Caco-2 (cell line): ENCODE measurements around the gene COL8A2. TPM values are rescaled to one million over a fixed set of nuclear protein-coding genes. Genes with fewer than 3 reads are reported as not detected.

Experiments used
- BruUV-seq: library from RNA; stranded (reverse); fragments of 400-500 nt; replicated peaks from 2 replicates; lab custom pipeline; 2021; lab: Mats Ljungman, UMichigan
- CTCF ChIA-PET: fragments of 300-600 bp; sonication (Branson Sonifier 250); formaldehyde crosslinking; loops from one replicate; lab custom pipeline; 2022; ENCODE audit warnings: antibody characterized with exemption; lab: Charles Lee
- POLR2A ChIA-PET: fragments of 300-600 bp; sonication (Branson Sonifier 250); formaldehyde crosslinking; loops from one replicate; lab custom pipeline; 2022; ENCODE audit warnings: antibody characterized with exemption; lab: Charles Lee
- DNase-seq, 2 experiments: peaks; one replicate each; pipeline versions ENCODE4 v3.0.0 to v3.0.0-alpha.2; 2020 to 2022
- H3K27me3 ChIP-seq: replicated peaks from 2 replicates; pipeline ENCODE4 v1.6.0; 2011; ENCODE audit warnings: low read length; ENCODE audit not compliant: control insufficient read depth, insufficient read depth
- H3K36me3 ChIP-seq: 2 replicates; pipeline ENCODE4 v1.5.1; 2011; ENCODE audit warnings: low read length; ENCODE audit not compliant: control insufficient read depth, insufficient read depth
- H3K4me1 ChIP-seq: fragments of 250-450 bp; sonication (Bioruptor Pico); 2 replicates; pipeline ENCODE4 v1.5.1; 2020; ENCODE audit warnings: mild to moderate bottlenecking
- H3K4me3 ChIP-seq: 2 replicates; pipeline ENCODE4 v1.5.1; 2011; ENCODE audit warnings: low read depth, mild to moderate bottlenecking, control low read depth, low read length
- H3K9me3 ChIP-seq: fragments of 250-450 bp; sonication (Bioruptor Pico); 2 replicates; pipeline ENCODE4 v1.5.1; 2020; ENCODE audit warnings: mild to moderate bottlenecking, moderate library complexity
- H3K27ac Mint-ChIP-seq: one replicate; pipeline ENCODE4 v1.8.0; 2022; ENCODE audit warnings: mixed read lengths; ENCODE audit not compliant: unreplicated experiment
- H3K27me3 Mint-ChIP-seq: one replicate; pipeline ENCODE4 v1.8.0; 2022; ENCODE audit warnings: mixed read lengths; ENCODE audit not compliant: insufficient read depth, unreplicated experiment
- H3K36me3 Mint-ChIP-seq: one replicate; pipeline ENCODE4 v1.8.0; 2022; ENCODE audit warnings: mild to moderate bottlenecking, mixed read lengths; ENCODE audit not compliant: insufficient read depth, unreplicated experiment
- H3K4me1 Mint-ChIP-seq: one replicate; pipeline ENCODE4 v1.8.0; 2022; ENCODE audit warnings: low read depth, mixed read lengths; ENCODE audit not compliant: unreplicated experiment
- H3K4me3 Mint-ChIP-seq: one replicate; pipeline ENCODE4 v1.8.0; 2022; ENCODE audit warnings: mild to moderate bottlenecking, moderate library complexity, mixed read lengths; ENCODE audit not compliant: unreplicated experiment
- H3K9me3 Mint-ChIP-seq: one replicate; pipeline ENCODE4 v1.8.0; 2022; ENCODE audit warnings: mixed read lengths; ENCODE audit not compliant: unreplicated experiment
- intact Hi-C: fragments of 100-400 bp; cut with micrococcal nuclease; formaldehyde crosslinking; loops from one replicate; pipeline ENCODE4 v1.10.0; 2022; ENCODE audit not compliant: unreplicated experiment
- total RNA-seq: library from RNA; stranded (reverse); gene quantifications from 2 replicates; pipeline ENCODE4 v1.2.3, GENCODE V29; 2022
- TF ChIP-seq, protein P1 (sequence below), 2 experiments: fragments of 200-600 bp in 1 of 2; IDR thresholded peaks; 1 replicate in 1 of 2; 2 replicates in 1 of 2; pipeline versions ENCODE4 v1.5.1 to v1.8.0; 2011 to 2022; ENCODE audit warnings: antibody characterized with exemption in 1 of 2, control low read depth in 1 of 2, inconsistent platforms in 1 of 2, low read depth in 1 of 2, low read length in 1 of 2, mild to moderate bottlenecking in 1 of 2, moderate library complexity in 1 of 2; ENCODE audit not compliant: insufficient read depth in 1 of 2, severe bottlenecking in 1 of 2, unreplicated experiment in 1 of 2

The COL8A2 gene
- total RNA-seq, 1 experiment from 2014 or later = 0.18 TPM

DNA sequence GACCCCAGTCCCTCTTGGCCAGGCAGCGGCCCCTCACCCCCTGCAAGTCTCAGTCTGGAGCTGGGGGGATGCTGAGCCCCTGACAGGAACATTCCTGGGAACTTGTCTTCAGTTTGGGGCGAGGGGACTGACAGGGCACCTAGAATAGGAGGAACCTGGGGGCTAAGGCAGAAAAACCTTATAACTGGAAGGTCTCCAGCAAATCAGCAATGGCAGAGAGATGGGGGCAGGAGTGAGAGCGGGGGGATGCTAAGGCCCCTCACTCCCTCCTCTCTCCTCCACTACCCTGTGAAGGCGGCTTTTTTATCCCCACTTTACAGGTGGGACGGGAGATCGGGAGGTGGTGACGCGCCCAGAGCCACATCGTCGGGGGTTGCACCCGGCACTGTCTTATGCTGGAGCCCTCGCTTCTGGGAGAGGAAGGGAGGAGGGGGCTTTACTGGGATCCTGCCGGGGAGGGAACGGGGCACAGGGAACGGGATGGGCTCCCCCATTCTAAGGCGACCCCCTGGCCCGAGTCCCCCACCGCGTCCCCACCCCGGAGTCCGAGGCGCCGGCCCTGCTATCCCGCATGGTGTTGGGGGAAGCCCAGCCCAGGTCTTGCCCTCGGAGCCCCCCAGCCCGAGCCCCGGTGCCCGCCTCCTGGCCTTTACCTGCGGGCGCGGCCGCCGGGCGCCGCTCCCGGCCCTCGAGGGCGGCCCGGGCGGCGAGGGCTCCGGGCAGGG is 456 bp downstream of the COL8A2 start:
- H3K27me3 Mint-ChIP-seq = peaks cover 3% of the 10 kb centered on the region
- no peaks in the 10 kb centered on the region for H3K27me3 ChIP-seq
- no peak overlapping the region for H3K4me3 ChIP-seq
- ChIA-PET POLR2A (no interaction called here), CTCF (interaction anchor here (1.3 kb wide), 1 partner anchor 10 kb away, joined by 4 read pairs; no protein-coding TSS in a partner anchor)
- no peaks in the 10 kb centered on the region for H3K9me3 ChIP-seq
- BruUV-seq = no TSS peak
- no peaks in the 10 kb centered on the region for H3K4me1 Mint-ChIP-seq
- no peaks in the 10 kb centered on the region for H3K36me3 ChIP-seq
- intact Hi-C loops = no loop called here
- H3K9me3 Mint-ChIP-seq = no peaks in the 10 kb centered on the region
- H3K27ac Mint-ChIP-seq = no peak overlapping the region
- no peaks in the 10 kb centered on the region for H3K36me3 Mint-ChIP-seq
- H3K4me1 ChIP-seq = 0 out of 2 replicates have a peak, but pooled peaks cover 3% of the 10 kb centered on the region
- DNase-seq = no peak
- H3K4me3 Mint-ChIP-seq = peak overlapping the region; percentile 55
- TF ChIP-seq, protein P1, sequence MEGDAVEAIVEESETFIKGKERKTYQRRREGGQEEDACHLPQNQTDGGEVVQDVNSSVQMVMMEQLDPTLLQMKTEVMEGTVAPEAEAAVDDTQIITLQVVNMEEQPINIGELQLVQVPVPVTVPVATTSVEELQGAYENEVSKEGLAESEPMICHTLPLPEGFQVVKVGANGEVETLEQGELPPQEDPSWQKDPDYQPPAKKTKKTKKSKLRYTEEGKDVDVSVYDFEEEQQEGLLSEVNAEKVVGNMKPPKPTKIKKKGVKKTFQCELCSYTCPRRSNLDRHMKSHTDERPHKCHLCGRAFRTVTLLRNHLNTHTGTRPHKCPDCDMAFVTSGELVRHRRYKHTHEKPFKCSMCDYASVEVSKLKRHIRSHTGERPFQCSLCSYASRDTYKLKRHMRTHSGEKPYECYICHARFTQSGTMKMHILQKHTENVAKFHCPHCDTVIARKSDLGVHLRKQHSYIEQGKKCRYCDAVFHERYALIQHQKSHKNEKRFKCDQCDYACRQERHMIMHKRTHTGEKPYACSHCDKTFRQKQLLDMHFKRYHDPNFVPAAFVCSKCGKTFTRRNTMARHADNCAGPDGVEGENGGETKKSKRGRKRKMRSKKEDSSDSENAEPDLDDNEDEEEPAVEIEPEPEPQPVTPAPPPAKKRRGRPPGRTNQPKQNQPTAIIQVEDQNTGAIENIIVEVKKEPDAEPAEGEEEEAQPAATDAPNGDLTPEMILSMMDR (IDR thresholded peaks at IDR 0.05; ENCODE audit: insufficient read depth in 1 of 2, low read depth in 1 of 2, low read length in 1 of 2, severe bottlenecking in 1 of 2, unreplicated experiment in 1 of 2) = no peak

DNA sequence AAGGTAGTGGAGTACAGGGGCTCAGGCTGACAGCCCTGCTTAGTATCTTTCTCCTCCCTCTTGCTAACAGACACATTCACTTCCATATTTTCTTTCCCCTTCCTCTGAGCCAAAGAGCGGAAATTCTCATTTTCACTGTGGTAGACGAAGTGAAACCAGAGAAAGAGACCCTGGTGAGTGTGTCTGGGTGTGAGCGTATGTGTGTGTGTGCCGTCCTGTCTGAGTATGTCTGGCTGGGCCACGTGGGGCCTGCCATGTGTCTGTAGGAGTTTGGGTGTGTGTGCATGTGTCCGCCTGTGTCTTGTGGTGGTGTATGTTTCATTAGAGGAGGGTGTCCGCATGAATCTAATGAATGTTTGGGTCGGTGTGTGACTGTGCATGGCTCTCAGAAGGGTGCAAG is 1.7 kb downstream of the COL8A2 start:
- Mint-ChIP-seq H3K4me3 (no peak overlapping the region), H3K27me3 (peaks cover 3% of the 10 kb centered on the region), H3K9me3 (no peaks in the 10 kb centered on the region), H3K27ac (no peak overlapping the region), H3K36me3 (no peaks in the 10 kb centered on the region), H3K4me1 (no peaks in the 10 kb centered on the region)
- Histone ChIP-seq H3K36me3 (no peaks in the 10 kb centered on the region), H3K27me3 (no peaks in the 10 kb centered on the region), H3K9me3 (no peaks in the 10 kb centered on the region), H3K4me1 (0 out of 2 replicates have a peak, but pooled peaks cover 3% of the 10 kb centered on the region), H3K4me3 (no peak overlapping the region)
- ChIA-PET CTCF (interaction anchor here (1.3 kb wide), 1 partner anchor 11 kb away, joined by 4 read pairs; no protein-coding TSS in a partner anchor), POLR2A (no interaction called here)
- DNase-seq = no peak
- intact Hi-C loops = no loop called here
- TF ChIP-seq, protein P1 (IDR thresholded peaks at IDR 0.05; ENCODE audit: insufficient read depth in 1 of 2, low read depth in 1 of 2, low read length in 1 of 2, severe bottlenecking in 1 of 2, unreplicated experiment in 1 of 2) = no peak
- no TSS peak for BruUV-seq

DNA sequence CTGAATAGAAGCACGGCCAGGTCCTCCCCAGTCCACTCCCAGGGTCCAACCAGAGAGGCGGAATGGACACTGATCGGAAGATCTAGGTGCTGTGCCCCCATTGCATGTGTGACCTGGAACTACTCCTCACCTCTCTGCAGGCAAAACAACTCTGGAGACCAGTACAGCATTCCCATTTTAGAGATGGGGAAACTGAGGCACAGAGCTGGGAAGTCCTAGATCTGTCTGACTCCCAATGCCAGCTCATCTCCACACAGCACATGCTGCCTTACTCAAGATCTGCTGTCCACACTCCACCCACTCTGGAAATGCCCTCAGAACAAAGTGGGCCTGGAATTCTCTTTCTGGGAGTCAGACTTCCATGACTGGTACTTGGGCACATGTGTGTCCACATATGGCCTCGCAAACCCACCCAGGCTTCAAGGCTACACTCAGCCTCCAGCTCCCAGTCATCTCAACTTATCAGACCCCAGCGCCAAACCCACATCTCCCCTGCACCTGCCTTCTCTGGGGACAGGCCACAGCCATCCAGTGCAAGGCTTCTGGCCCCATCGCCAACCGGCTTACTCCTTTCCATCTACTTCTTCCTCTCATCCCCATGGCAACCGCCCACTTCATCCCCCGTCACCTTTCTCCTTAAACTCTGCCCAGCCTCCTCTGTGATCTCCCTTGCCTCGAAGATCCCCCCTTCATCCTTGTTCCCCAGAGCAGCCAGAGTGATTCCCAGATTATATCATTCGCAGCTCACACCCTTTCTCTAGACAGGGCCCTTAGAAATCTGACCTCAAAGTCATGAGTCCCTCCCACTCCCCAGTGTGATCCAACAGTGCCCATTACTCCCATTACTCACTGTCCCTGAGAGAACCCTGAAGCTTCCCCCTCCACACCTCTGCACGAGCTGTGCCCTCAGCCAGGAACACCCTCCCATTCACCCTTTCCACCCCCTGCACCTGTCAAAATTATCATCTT is 2.7 kb downstream of the COL8A2 start:
- H3K4me1 Mint-ChIP-seq = no peaks in the 10 kb centered on the region
- H3K4me3 Mint-ChIP-seq = no peak overlapping the region

More for the DNA sequence above, 2.7 kb downstream of the COL8A2 start:
- peaks cover 3% of the 10 kb centered on the region for H3K27me3 Mint-ChIP-seq
- ChIA-PET POLR2A (no interaction called here), CTCF (no interaction called here)
- BruUV-seq = no TSS peak
- H3K36me3 Mint-ChIP-seq = no peaks in the 10 kb centered on the region
- TF ChIP-seq, protein P1 (IDR thresholded peaks at IDR 0.05; ENCODE audit: insufficient read depth in 1 of 2, low read depth in 1 of 2, low read length in 1 of 2, severe bottlenecking in 1 of 2, unreplicated experiment in 1 of 2) = no peak
- Histone ChIP-seq H3K36me3 (no peaks in the 10 kb centered on the region), H3K27me3 (no peaks in the 10 kb centered on the region), H3K9me3 (no peaks in the 10 kb centered on the region), H3K4me1 (no peaks in the 10 kb centered on the region), H3K4me3 (no peak overlapping the region)
- no peak for DNase-seq
- no peak overlapping the region for H3K27ac Mint-ChIP-seq
- intact Hi-C loops = no loop called here
- H3K9me3 Mint-ChIP-seq = no peaks in the 10 kb centered on the region
